Activated CD4-positive, alpha-beta T cell treated with anti-CD3 and anti-CD28 coated beads for 36 hours (primary cell): ENCODE measurements around the gene TMEM184B. TPM values are rescaled to one million over a fixed set of nuclear protein-coding genes. Genes with fewer than 3 reads are reported as not detected.

Experiments
- ATAC-seq: fragments of 200-7000 bp; cut with Tn5 transposase; one replicate; pipeline ENCODE4 v1.10.0; 2021; ENCODE audit warnings: mild to moderate bottlenecking, moderate library complexity
- CTCF ChIA-PET: fragments of 350-600 bp; sonication (Branson Sonifier 250); formaldehyde crosslinking; loops from one replicate; lab custom pipeline; 2021; ENCODE audit warnings: antibody characterized with exemption; lab: Charles Lee
- POLR2A ChIA-PET: fragments of 350-600 bp; sonication (Branson Sonifier 250); formaldehyde crosslinking; loops from one replicate; lab custom pipeline; 2021; ENCODE audit warnings: antibody characterized with exemption, inconsistent platforms; lab: Charles Lee
- DNase-seq: peaks from one replicate; pipeline ENCODE4 v3.0.0-alpha.2; 2020
- H3K27ac Mint-ChIP-seq: one replicate; pipeline ENCODE4 v1.8.0; 2021; ENCODE audit warnings: mixed read lengths
- H3K27me3 Mint-ChIP-seq: one replicate; pipeline ENCODE4 v1.8.0; 2021; ENCODE audit warnings: mixed read lengths
- H3K36me3 Mint-ChIP-seq: one replicate; pipeline ENCODE4 v1.8.0; 2021; ENCODE audit warnings: low read depth, mixed read lengths
- H3K4me1 Mint-ChIP-seq: one replicate; pipeline ENCODE4 v1.8.0; 2021; ENCODE audit warnings: mixed read lengths
- H3K4me3 Mint-ChIP-seq: one replicate; pipeline ENCODE4 v1.8.0; 2021; ENCODE audit warnings: mild to moderate bottlenecking, moderate library complexity, mixed read lengths
- H3K9me3 Mint-ChIP-seq: one replicate; pipeline ENCODE4 v1.8.0; 2021; ENCODE audit warnings: low read depth, mixed read lengths
- intact Hi-C, 2 experiments: fragments of 100-400 bp; cut with DNase I in 1 of 2; cut with micrococcal nuclease in 1 of 2; formaldehyde crosslinking; loops; one replicate each; pipeline versions ENCODE4 v1.14.2 to v1.15.1; 2022 to 2024; cut with DNase I, micrococcal nuclease
- total RNA-seq, 2 experiments: library from RNA; stranded (reverse); gene quantifications; one replicate each; pipeline ENCODE4 v1.2.3, GENCODE V29; 2021

Gene TMEM184B
- total RNA-seq, 2 experiments from 2014 or later = 16.0 to 19.8 TPM

- no peak for DNase-seq
- H3K4me1 Mint-ChIP-seq = no peaks in the 10 kb centered on the region
- no peak overlapping the region for H3K27ac Mint-ChIP-seq
- intact Hi-C loops = no loop called here
- H3K27me3 Mint-ChIP-seq = no peaks in the 10 kb centered on the region
- H3K9me3 Mint-ChIP-seq = no peaks in the 10 kb centered on the region
- no peak overlapping the region for H3K4me3 Mint-ChIP-seq
- no peak for ATAC-seq
- H3K36me3 Mint-ChIP-seq = peaks cover 15% of the 10 kb centered on the region
- POLR2A ChIA-PET = no interaction called here
- CTCF ChIA-PET = no interaction called here
Observed at GRCh38 chr22:38248280-38248679, 24.5 kb downstream of the TMEM184B start.

GRCh38 chr22:38247713-38248112 is 25.1 kb downstream of the TMEM184B start:
- CTCF ChIA-PET = no interaction called here
- H3K27ac Mint-ChIP-seq = no peak overlapping the region
- peaks cover 15% of the 10 kb centered on the region for H3K36me3 Mint-ChIP-seq
- ATAC-seq (no peak), DNase-seq (no peak)
- intact Hi-C loops = no loop called here
- no peaks in the 10 kb centered on the region for H3K4me1 Mint-ChIP-seq
- POLR2A ChIA-PET = no interaction called here
- H3K27me3 Mint-ChIP-seq = no peaks in the 10 kb centered on the region
- no peak overlapping the region for H3K4me3 Mint-ChIP-seq
- no peaks in the 10 kb centered on the region for H3K9me3 Mint-ChIP-seq

- intact Hi-C loops = no loop called here
- H3K4me1 Mint-ChIP-seq = no peaks in the 10 kb centered on the region
- DNase-seq (no peak), ATAC-seq (no peak)
- no peak overlapping the region for H3K27ac Mint-ChIP-seq
- H3K4me3 Mint-ChIP-seq = no peak overlapping the region
- ChIA-PET CTCF (interaction anchor here (0.6 kb wide), 1 partner anchor 1268 kb away, joined by 3 read pairs; no protein-coding TSS in a partner anchor), POLR2A (no interaction called here)
- H3K36me3 Mint-ChIP-seq = peaks cover 15% of the 10 kb centered on the region
- H3K9me3 Mint-ChIP-seq = no peaks in the 10 kb centered on the region
- H3K27me3 Mint-ChIP-seq = no peaks in the 10 kb centered on the region
Observed at GRCh38 chr22:38246692-38247091, 26.1 kb downstream of the TMEM184B start.

- Mint-ChIP-seq H3K36me3 (peaks cover 15% of the 10 kb centered on the region), H3K9me3 (no peaks in the 10 kb centered on the region), H3K27me3 (no peaks in the 10 kb centered on the region), H3K4me3 (no peak overlapping the region), H3K27ac (no peak overlapping the region), H3K4me1 (no peaks in the 10 kb centered on the region)
- ATAC-seq = no peak
- CTCF ChIA-PET = interaction anchor here (0.6 kb wide), 1 partner anchor 1269 kb away, joined by 3 read pairs; no protein-coding TSS in a partner anchor
- intact Hi-C loops = no loop called here
- POLR2A ChIA-PET = no interaction called here
- no peak for DNase-seq
Observed at GRCh38 chr22:38246046-38246658, 26.7 kb downstream of the TMEM184B start.

- Mint-ChIP-seq H3K36me3 (peaks cover 16% of the 10 kb centered on the region), H3K9me3 (no peaks in the 10 kb centered on the region), H3K27me3 (no peaks in the 10 kb centered on the region), H3K4me1 (no peaks in the 10 kb centered on the region), H3K27ac (no peak overlapping the region), H3K4me3 (no peak overlapping the region)
- ATAC-seq (no peak), DNase-seq (no peak)
- POLR2A ChIA-PET = interaction anchor here (0.7 kb wide), 1 partner anchor 76 kb away, joined by 3 read pairs; no protein-coding TSS in a partner anchor
- intact Hi-C loops = no loop called here
- CTCF ChIA-PET = no interaction called here
Observed at GRCh38 chr22:38244106-38244505, 28.7 kb downstream of the TMEM184B start.

GRCh38 chr22:38243007-38243765 is 29.6 kb downstream of the TMEM184B start:
- no peaks in the 10 kb centered on the region for H3K4me1 Mint-ChIP-seq
- H3K9me3 Mint-ChIP-seq = no peaks in the 10 kb centered on the region
- no peaks in the 10 kb centered on the region for H3K27me3 Mint-ChIP-seq
- H3K27ac Mint-ChIP-seq = no peak overlapping the region
- ChIA-PET CTCF (interaction anchor here (0.6 kb wide), 1 partner anchor 189 kb away, joined by 3 read pairs; no protein-coding TSS in a partner anchor), POLR2A (interaction anchor here (0.7 kb wide), 1 partner anchor 77 kb away, joined by 3 read pairs; no protein-coding TSS in a partner anchor)
- DNase-seq = no peak
- H3K36me3 Mint-ChIP-seq = peaks cover 13% of the 10 kb centered on the region
- intact Hi-C loops = no loop called here
- ATAC-seq = no peak
- no peak overlapping the region for H3K4me3 Mint-ChIP-seq

GRCh38 chr22:38240734-38241252 is 32.0 kb downstream of the TMEM184B start:
- H3K9me3 Mint-ChIP-seq = no peaks in the 10 kb centered on the region
- H3K36me3 Mint-ChIP-seq = peaks cover 9% of the 10 kb centered on the region
- ChIA-PET CTCF (interaction anchor here (0.7 kb wide), 1 partner anchor 25 kb away, joined by 3 read pairs; no protein-coding TSS in a partner anchor), POLR2A (no interaction called here)
- ATAC-seq = no peak
- no peak overlapping the region for H3K27ac Mint-ChIP-seq
- intact Hi-C loops = no loop called here
- no peak overlapping the region for H3K4me3 Mint-ChIP-seq
- no peak for DNase-seq
- no peaks in the 10 kb centered on the region for H3K27me3 Mint-ChIP-seq
- no peaks in the 10 kb centered on the region for H3K4me1 Mint-ChIP-seq

GRCh38 chr22:38239101-38239761 is 33.6 kb downstream of the TMEM184B start:
- CTCF ChIA-PET = no interaction called here
- H3K9me3 Mint-ChIP-seq = no peaks in the 10 kb centered on the region

DNA sequence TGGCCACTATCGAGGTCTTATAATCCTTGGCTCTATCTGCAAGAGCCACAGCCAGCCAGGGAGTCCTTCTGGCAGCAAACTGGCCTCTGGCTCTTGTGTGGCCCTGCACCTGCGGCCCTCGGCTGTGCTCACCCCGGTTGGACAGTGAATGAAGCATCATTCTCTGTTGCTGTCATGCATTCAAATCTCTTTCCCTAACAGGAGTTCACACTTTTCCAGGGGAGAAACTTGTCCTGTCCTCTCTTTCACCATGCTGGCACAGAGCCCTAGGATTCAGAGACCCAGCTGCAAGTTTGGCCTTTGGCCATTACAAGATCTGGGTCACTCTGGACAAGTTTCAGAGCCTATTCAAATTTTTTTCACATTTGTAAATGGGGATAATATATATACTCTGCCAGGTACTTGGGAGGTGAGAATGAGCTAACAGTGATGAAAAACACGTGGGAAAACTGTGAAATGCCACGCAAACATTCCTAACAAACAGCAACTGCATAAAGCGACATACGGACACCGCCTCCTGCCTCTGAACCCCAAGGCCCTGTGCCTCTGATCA is 34.2 kb downstream of the TMEM184B start:
- intact Hi-C loops = no loop called here
- ChIA-PET POLR2A (no interaction called here), CTCF (no interaction called here)
- no peak overlapping the region for H3K27ac Mint-ChIP-seq
- no peak overlapping the region for H3K4me3 Mint-ChIP-seq
- no peaks in the 10 kb centered on the region for H3K9me3 Mint-ChIP-seq
- ATAC-seq (no peak), DNase-seq (no peak)
- H3K27me3 Mint-ChIP-seq = no peaks in the 10 kb centered on the region
- peaks cover 3% of the 10 kb centered on the region for H3K36me3 Mint-ChIP-seq
- no peaks in the 10 kb centered on the region for H3K4me1 Mint-ChIP-seq

More at GRCh38 chr22:38239101-38239761, 33.6 kb downstream of the TMEM184B start:
- intact Hi-C loops = no loop called here
- DNase-seq (no peak), ATAC-seq (no peak)
- H3K27ac Mint-ChIP-seq = no peak overlapping the region
- no peaks in the 10 kb centered on the region for H3K27me3 Mint-ChIP-seq
- no peaks in the 10 kb centered on the region for H3K4me1 Mint-ChIP-seq
- H3K36me3 Mint-ChIP-seq = peaks cover 9% of the 10 kb centered on the region
- POLR2A ChIA-PET = no interaction called here
- no peak overlapping the region for H3K4me3 Mint-ChIP-seq

DNA sequence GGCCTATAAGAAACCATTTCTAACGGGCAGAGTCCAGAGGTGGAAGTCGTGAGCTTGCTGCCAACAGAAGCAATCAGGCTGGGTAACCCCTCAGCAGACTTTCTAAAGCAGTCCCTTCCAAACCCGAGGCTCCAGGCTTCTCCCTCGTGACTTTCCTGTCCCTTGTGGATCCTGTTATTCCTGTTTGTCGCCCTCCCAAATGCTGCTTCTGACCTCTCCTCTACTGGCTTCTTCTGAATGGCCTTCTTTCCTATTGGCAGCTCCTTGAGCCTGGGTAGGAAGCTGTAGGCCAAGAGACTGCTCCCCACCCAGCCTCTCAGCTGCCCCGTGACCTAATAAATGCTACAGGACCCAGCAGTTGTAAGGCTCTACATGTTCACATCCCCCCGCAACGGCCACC is 36.0 kb downstream of the TMEM184B start:
- no peak overlapping the region for H3K27ac Mint-ChIP-seq
- intact Hi-C loops = no loop called here
- ATAC-seq = no peak
- H3K36me3 Mint-ChIP-seq = peaks cover 3% of the 10 kb centered on the region
- CTCF ChIA-PET = no interaction called here
- H3K9me3 Mint-ChIP-seq = no peaks in the 10 kb centered on the region
- POLR2A ChIA-PET = no interaction called here
- no peak overlapping the region for H3K4me3 Mint-ChIP-seq
- no peak for DNase-seq
- H3K27me3 Mint-ChIP-seq = no peaks in the 10 kb centered on the region
- H3K4me1 Mint-ChIP-seq = no peaks in the 10 kb centered on the region

GRCh38 chr22:38235240-38235850 is 37.5 kb downstream of the TMEM184B start:
- Mint-ChIP-seq H3K9me3 (no peaks in the 10 kb centered on the region), H3K4me1 (no peaks in the 10 kb centered on the region), H3K4me3 (no peak overlapping the region), H3K27me3 (no peaks in the 10 kb centered on the region), H3K36me3 (peaks cover 7% of the 10 kb centered on the region), H3K27ac (no peak overlapping the region)
- no peak for ATAC-seq
- no peak for DNase-seq
- intact Hi-C loops = no loop called here
- ChIA-PET CTCF (interaction anchor here (1.6 kb wide), 1 partner anchor 183 kb away, joined by 5 read pairs; no protein-coding TSS in a partner anchor), POLR2A (no interaction called here)
